Endothelial cell of umbilical vein (primary cell): ENCODE measurements around the gene MZB1. TPM values are rescaled to one million over a fixed set of nuclear protein-coding genes. Genes with fewer than 3 reads are reported as not detected.

Experiments
- BruUV-seq: library from RNA; stranded (reverse); fragments of 400-500 nt; replicated peaks from 2 replicates; lab custom pipeline; 2021; lab: Mats Ljungman, UMichigan
- CTCF ChIA-PET: fragments of 300-600, 350-600 bp; sonication (Branson Sonifier 250); formaldehyde crosslinking; loops from one replicate; lab custom pipeline; 2021; ENCODE audit warnings: antibody characterized with exemption, inconsistent platforms; lab: Charles Lee
- POLR2A ChIA-PET: fragments of 300-600, 350-600 bp; sonication (Branson Sonifier 250); formaldehyde crosslinking; loops from one replicate; lab custom pipeline; 2021; ENCODE audit warnings: antibody characterized with exemption, inconsistent platforms; lab: Charles Lee
- DNase-seq: peaks from one replicate; pipeline ENCODE4 v3.0.0-alpha.2; 2011; ENCODE audit warnings: low read depth, low spot score
- FAIRE-seq: peaks from 2 replicates; lab custom pipeline; 2011; peaks lifted over from hg19 to GRCh38; lab: Jason Lieb, UNC
- H2AFZ ChIP-seq: 2 replicates; pipeline ENCODE4 v1.6.0; 2012; ENCODE audit warnings: low read depth, low read length, control low read depth, inconsistent platforms
- H3K27ac ChIP-seq: 2 replicates; pipeline ENCODE4 v1.5.1; 2011; ENCODE audit warnings: low read depth, mild to moderate bottlenecking, control low read depth, low read length, moderate library complexity; ENCODE audit not compliant: insufficient read depth
- H3K27me3 ChIP-seq, 2 experiments: 2 replicates each; pipeline versions ENCODE4 v1.6.0 to v1.6.1; 2011; ENCODE audit warnings: low read length in 2 of 2, mixed read lengths in 1 of 2; ENCODE audit not compliant: control insufficient read depth in 2 of 2, insufficient read depth in 2 of 2
- H3K36me3 ChIP-seq, 2 experiments: 2 replicates in 1 of 2; 3 replicates in 1 of 2; pipeline ENCODE4 v1.5.1; 2011; ENCODE audit warnings: low read length in 2 of 2, mild to moderate bottlenecking in 1 of 2, moderate library complexity in 1 of 2; ENCODE audit not compliant: control insufficient read depth in 2 of 2, insufficient read depth in 2 of 2; ENCODE audit errors: extremely low read depth in 1 of 2
- H3K4me1 ChIP-seq: 3 replicates; pipeline ENCODE4 v1.5.1; 2011; ENCODE audit warnings: mild to moderate bottlenecking, low read length; ENCODE audit not compliant: control insufficient read depth, insufficient read depth; ENCODE audit errors: extremely low read depth
- H3K4me2 ChIP-seq: 2 replicates; pipeline ENCODE4 v1.6.1; 2011; ENCODE audit warnings: low read length, control low read depth, mixed read lengths; ENCODE audit not compliant: insufficient read depth
- H3K4me3 ChIP-seq, 3 experiments: fragments of 200-600 bp in 1 of 3; sonication (generic), shearing (Covaris generic) in 1 of 3; replicated peaks in 1 of 3; 2 replicates each; pipeline ENCODE4 v1.5.1; 2011 to 2016; ENCODE audit warnings: control low read depth in 3 of 3, low read length in 3 of 3, mild to moderate bottlenecking in 2 of 3, inconsistent platforms in 1 of 3, low read depth in 1 of 3, moderate library complexity in 1 of 3; ENCODE audit not compliant: insufficient read depth in 1 of 3
- H3K79me2 ChIP-seq: 2 replicates; pipeline ENCODE4 v1.6.0; 2012; ENCODE audit warnings: low read length, inconsistent platforms; ENCODE audit not compliant: control insufficient read depth, insufficient read depth
- H3K9ac ChIP-seq: replicated peaks from 2 replicates; pipeline ENCODE3; 2011; ENCODE audit warnings: low read length, control low read depth; ENCODE audit not compliant: insufficient read depth; ENCODE audit errors: extremely low read depth
- H3K9me1 ChIP-seq: replicated peaks from 3 replicates; pipeline ENCODE4 v1.6.0; 2011; ENCODE audit warnings: mild to moderate bottlenecking, low read length; ENCODE audit not compliant: control insufficient read depth, insufficient read depth; ENCODE audit errors: extremely low read depth
- H3K9me3 ChIP-seq: replicated peaks from 2 replicates; pipeline ENCODE4 v1.5.1; 2012; ENCODE audit warnings: low read length, inconsistent platforms; ENCODE audit not compliant: control insufficient read depth, insufficient read depth
- H4K20me1 ChIP-seq: replicated peaks from 2 replicates; pipeline ENCODE3; 2011; ENCODE audit warnings: mild to moderate bottlenecking, low read length; ENCODE audit not compliant: control insufficient read depth, insufficient read depth; ENCODE audit errors: extremely low read depth
- CTCF ChIP-seq, 2 donors: IDR thresholded peaks; 1 replicate in 1 of 2; 2 replicates in 1 of 2; pipeline ENCODE4 v1.5.1; 2011; ENCODE audit warnings: low read length in 2 of 2, mild to moderate bottlenecking in 2 of 2, moderate library complexity in 2 of 2, control low read depth in 1 of 2, inconsistent platforms in 1 of 2, low read depth in 1 of 2; ENCODE audit not compliant: insufficient read depth in 1 of 2; ENCODE audit errors: extremely low read depth in 1 of 2
- EZH2 ChIP-seq: IDR thresholded peaks from 2 replicates; pipeline ENCODE4 v1.6.1; 2012; ENCODE audit warnings: borderline replicate concordance, low read depth, mild to moderate bottlenecking, moderate library complexity, low read length, inconsistent platforms; ENCODE audit not compliant: severe bottlenecking
- FOS ChIP-seq: IDR thresholded peaks from 2 replicates; pipeline ENCODE4 v1.6.1; 2011; ENCODE audit warnings: mild to moderate bottlenecking, low read length, moderate library complexity, borderline replicate concordance; ENCODE audit not compliant: insufficient read depth
- GATA2 ChIP-seq: IDR thresholded peaks from 2 replicates; pipeline ENCODE4 v1.7.0; 2011; ENCODE audit warnings: low read depth, mild to moderate bottlenecking, moderate library complexity, mixed read lengths, low read length; ENCODE audit not compliant: insufficient read length, insufficient read depth
- JUN ChIP-seq: IDR thresholded peaks from 2 replicates; pipeline ENCODE4 v1.6.1; 2011; ENCODE audit warnings: borderline replicate concordance, low read depth; ENCODE audit not compliant: insufficient read length, insufficient read depth
- MAX ChIP-seq: IDR thresholded peaks from 2 replicates; pipeline ENCODE4 v1.6.1; 2011; ENCODE audit not compliant: insufficient read depth, insufficient read length
- MYC ChIP-seq: IDR thresholded peaks from one replicate; pipeline ENCODE4 v1.6.1; 2011; ENCODE audit warnings: mild to moderate bottlenecking, low read depth, low read length
- POLR2A ChIP-seq: IDR thresholded peaks from 2 replicates; pipeline ENCODE4 v1.6.1; 2012; ENCODE audit warnings: low read depth, mild to moderate bottlenecking, control low read depth, low read length
- POLR2AphosphoS5 ChIP-seq: IDR thresholded peaks from 2 replicates; pipeline ENCODE4 v1.6.1; 2012; ENCODE audit warnings: low read depth, mild to moderate bottlenecking, control low read depth, low read length, moderate library complexity; ENCODE audit not compliant: insufficient read depth
- dilution Hi-C: fragments of 300-500 bp; cut with MboI; formaldehyde crosslinking; loops from one replicate; pipeline ENCODE4 v1.15.0; 2019; ENCODE audit warnings: low sequenced_read_pairs; ENCODE audit not compliant: extremely low pct_ligation_motif_present
- intact Hi-C: fragments of 100-400 bp; cut with micrococcal nuclease; formaldehyde crosslinking; loops from one replicate; pipeline ENCODE4 v1.10.0; 2022
- polyA plus RNA-seq, 4 experiments: library from polyadenylated mRNA; depleted of rRNA in 3 of 4; stranded (reverse) in 3 of 4; unstranded in 1 of 4; fragments of >200 nt; gene quantifications; 2 replicates each; pipeline versions ENCODE4 v1.2.1 to v1.2.3, GENCODE V29; 2011 to 2012; ENCODE audit warnings: missing spikeins in 1 of 4
- total RNA-seq: library from RNA; stranded (reverse); gene quantifications from 2 replicates; pipeline ENCODE4 v1.2.3, GENCODE V29; 2021

Gene MZB1
- total and polyA plus RNA-seq, 2 donors (not counting 3 experiments of a cell fraction or from before 2014, with no cell fraction given), result not detected

GRCh38 chr5:139392324-139392677 lies 2.6 kb upstream of the MZB1 start:
- H3K27me3 ChIP-seq, result peaks cover 7 to 14% of the 10 kb centered on the region in 2 experiments
- DNase-seq, result no peak
- H3K9me1 ChIP-seq, result no peaks in the 10 kb centered on the region
- H3K36me3 ChIP-seq, result no peaks in the 10 kb centered on the region
- H3K4me1 ChIP-seq, result peaks cover 12% of the 10 kb centered on the region
- peak overlapping the region; percentile 64 for H2AFZ ChIP-seq
- H3K4me2 ChIP-seq, result peak overlapping the region; percentile 52
- no peaks in the 10 kb centered on the region for H3K79me2 ChIP-seq
- intact Hi-C loops, result loop anchor here (2.0 to 5.0 kb wide), 2 partner anchors 100 to 814 kb away; partner anchors contain the start of gene MATR3
- H3K4me3 ChIP-seq, result peak overlapping the region in 1 of 3 experiments; percentile 15
- peak overlapping the region; percentile 10 for H3K9ac ChIP-seq
- TF ChIP-seq MAX (no peak), JUN (no peak), POLR2A (no peak), MYC (no peak), CTCF (IDR thresholded peaks at IDR 0.05; ENCODE audit: extremely low read depth in 1 of 2, insufficient read depth in 1 of 2, low read depth in 1 of 2, low read length in 2 of 2) (no peak), FOS (no peak), EZH2 (no peak), GATA2 (no peak), POLR2AphosphoS5 (no peak)
- no peaks in the 10 kb centered on the region for H4K20me1 ChIP-seq
- dilution Hi-C loops, result no loop called here
- ChIA-PET POLR2A (interaction anchor here (1.3 kb wide), 1 partner anchor 50 kb away, joined by 3 read pairs; the partner anchor contains the start of gene PAIP2), CTCF (interaction anchor here (0.7 to 2.1 kb wide), 9 partner anchors 9 to 817 kb away, joined by 3 to 7 read pairs (median 3); partner anchors contain the start of genes MATR3 and PAIP2)
- no peak for FAIRE-seq
- H3K9me3 ChIP-seq, result no peaks in the 10 kb centered on the region
- BruUV-seq, result no TSS peak
- H3K27ac ChIP-seq, result no peak overlapping the region
